WI38 (cell line): ENCODE data around the gene COASY.

Experiments used
- H3K4me3 ChIP-seq: 2 replicates; pipeline ENCODE4 v1.5.1; 2011; ENCODE audit warnings: low read depth, mild to moderate bottlenecking, control low read depth, low read length
- TF ChIP-seq, protein P1 (sequence below): IDR thresholded peaks from 2 replicates; pipeline ENCODE4 v1.5.1; 2012; ENCODE audit warnings: low read depth, mild to moderate bottlenecking, control low read depth, low read length

The COASY gene

DNA sequence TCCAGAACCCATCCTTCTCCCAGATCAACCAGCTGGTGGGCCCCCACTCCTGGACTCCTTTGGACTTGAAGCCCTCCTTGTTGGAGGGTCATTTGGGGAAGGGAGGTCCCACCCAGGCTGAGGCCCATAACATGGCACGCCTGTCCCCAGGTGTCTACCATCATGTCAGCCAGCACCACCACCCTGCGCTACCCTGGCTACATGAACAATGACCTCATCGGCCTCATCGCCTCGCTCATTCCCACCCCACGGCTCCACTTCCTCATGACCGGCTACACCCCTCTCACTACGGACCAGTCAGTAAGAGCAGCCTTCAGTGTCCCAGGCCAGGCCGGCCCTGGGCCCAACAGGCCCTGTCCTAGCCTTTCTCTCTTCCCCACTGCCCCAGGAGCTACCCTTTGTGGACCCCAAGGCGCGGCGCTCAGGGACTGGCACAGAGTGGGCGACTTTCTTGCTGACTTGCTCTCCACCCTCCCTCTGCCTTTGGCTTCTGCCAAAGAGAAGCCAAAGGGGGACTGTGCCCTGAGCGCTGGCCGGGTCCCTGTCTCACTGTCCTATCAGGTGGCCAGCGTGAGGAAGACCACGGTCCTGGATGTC, 51.8 kb downstream of the COASY start:
- H3K4me3 ChIP-seq: no peak overlapping the region
- TF ChIP-seq, protein P1, sequence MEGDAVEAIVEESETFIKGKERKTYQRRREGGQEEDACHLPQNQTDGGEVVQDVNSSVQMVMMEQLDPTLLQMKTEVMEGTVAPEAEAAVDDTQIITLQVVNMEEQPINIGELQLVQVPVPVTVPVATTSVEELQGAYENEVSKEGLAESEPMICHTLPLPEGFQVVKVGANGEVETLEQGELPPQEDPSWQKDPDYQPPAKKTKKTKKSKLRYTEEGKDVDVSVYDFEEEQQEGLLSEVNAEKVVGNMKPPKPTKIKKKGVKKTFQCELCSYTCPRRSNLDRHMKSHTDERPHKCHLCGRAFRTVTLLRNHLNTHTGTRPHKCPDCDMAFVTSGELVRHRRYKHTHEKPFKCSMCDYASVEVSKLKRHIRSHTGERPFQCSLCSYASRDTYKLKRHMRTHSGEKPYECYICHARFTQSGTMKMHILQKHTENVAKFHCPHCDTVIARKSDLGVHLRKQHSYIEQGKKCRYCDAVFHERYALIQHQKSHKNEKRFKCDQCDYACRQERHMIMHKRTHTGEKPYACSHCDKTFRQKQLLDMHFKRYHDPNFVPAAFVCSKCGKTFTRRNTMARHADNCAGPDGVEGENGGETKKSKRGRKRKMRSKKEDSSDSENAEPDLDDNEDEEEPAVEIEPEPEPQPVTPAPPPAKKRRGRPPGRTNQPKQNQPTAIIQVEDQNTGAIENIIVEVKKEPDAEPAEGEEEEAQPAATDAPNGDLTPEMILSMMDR: no peak
